OCI-LY1 (cell line): Measurements from ENCODE around the gene PPP2R2B.

ENCODE experiments used
- H2AFZ ChIP-seq: fragments of 200-600 bp; sonication (generic), shearing (Covaris generic); 2 replicates; pipeline ENCODE4 v1.6.0; 2014; ENCODE audit warnings: antibody characterized with exemption, mild to moderate bottlenecking, low read length
- H3F3A ChIP-seq: fragments of 200-600 bp; sonication (generic), shearing (Covaris generic); 2 replicates; pipeline ENCODE4 v1.6.0; 2014; ENCODE audit warnings: mild to moderate bottlenecking, antibody characterized with exemption, low read length, moderate library complexity; ENCODE audit not compliant: insufficient read depth
- H3K27ac ChIP-seq: fragments of 200-600 bp; sonication (generic); 2 replicates; pipeline ENCODE4 v1.5.1; 2014; ENCODE audit warnings: low read length, mixed run types, mild to moderate bottlenecking, low read depth; ENCODE audit not compliant: poor library complexity, severe bottlenecking
- H3K27me3 ChIP-seq: fragments of 200-600 bp; sonication (generic); 2 replicates; pipeline ENCODE4 v1.6.0; 2014; ENCODE audit warnings: antibody characterized with exemption, mild to moderate bottlenecking, low read length, moderate library complexity; ENCODE audit not compliant: insufficient read depth
- H3K36me3 ChIP-seq: fragments of 200-600 bp; sonication (generic); 2 replicates; pipeline ENCODE4 v1.6.1; 2014; ENCODE audit warnings: mild to moderate bottlenecking, antibody characterized with exemption, low read length, moderate library complexity, mixed read lengths; ENCODE audit not compliant: insufficient read depth
- H3K4me1 ChIP-seq: fragments of 200-600 bp; sonication (generic); 2 replicates; pipeline ENCODE4 v1.5.1; 2014; ENCODE audit warnings: mild to moderate bottlenecking, low read length, moderate library complexity; ENCODE audit not compliant: insufficient read depth, severe bottlenecking
- H3K4me2 ChIP-seq: fragments of 200-600 bp; sonication (generic), shearing (Covaris generic); 2 replicates; pipeline ENCODE4 v1.6.1; 2014; ENCODE audit warnings: low read length
- H3K4me3 ChIP-seq: fragments of 200-600 bp; sonication (generic); 2 replicates; pipeline ENCODE4 v1.5.1; 2014; ENCODE audit warnings: low read length, low read depth, mild to moderate bottlenecking, mixed read lengths; ENCODE audit not compliant: poor library complexity, severe bottlenecking
- H3K79me2 ChIP-seq: fragments of 200-600 bp; shearing (Covaris generic); 2 replicates; pipeline ENCODE4 v1.6.1; 2016; ENCODE audit warnings: mixed run types, low read length, mixed read lengths; ENCODE audit not compliant: insufficient read depth
- H3K9ac ChIP-seq: fragments of 200-600 bp; sonication (generic), shearing (Covaris generic); 2 replicates; pipeline ENCODE4 v1.6.1; 2014; ENCODE audit warnings: mild to moderate bottlenecking, low read length, mixed read lengths
- H3K9me2 ChIP-seq: fragments of 200-600 bp; sonication (generic), shearing (Covaris generic); 2 replicates; pipeline ENCODE4 v1.6.1; 2014; ENCODE audit warnings: low read depth, mild to moderate bottlenecking, low read length, mixed read lengths
- H3K9me3 ChIP-seq: fragments of 200-600 bp; shearing (Covaris generic); 2 replicates; pipeline ENCODE4 v1.6.1; 2014; ENCODE audit warnings: low read length, mixed read lengths
- H4K20me1 ChIP-seq: fragments of 200-600 bp; sonication (generic), shearing (Covaris generic); 2 replicates; pipeline ENCODE4 v1.6.0; 2016; ENCODE audit warnings: mild to moderate bottlenecking, low read length; ENCODE audit not compliant: insufficient read depth
- CTCF ChIP-seq: fragments of 200-600 bp; sonication (generic), shearing (Covaris generic); IDR thresholded peaks from 2 replicates; pipeline ENCODE4 v1.5.1; 2017; ENCODE audit warnings: mild to moderate bottlenecking, antibody characterized with exemption, low read length, moderate library complexity, mixed read lengths
- EZH2 ChIP-seq: fragments of 200-600 bp; sonication (generic), shearing (Covaris generic); IDR thresholded peaks from 2 replicates; pipeline ENCODE4 v1.8.0; 2017; ENCODE audit warnings: borderline replicate concordance, mixed run types, mild to moderate bottlenecking, antibody characterized with exemption, low read length, moderate library complexity, mixed read lengths

The PPP2R2B gene

GRCh38 chr5:146893991-146894390, 15.4 kb upstream of the PPP2R2B start:
- Histone ChIP-seq H2AFZ (no peak overlapping the region), H3F3A (no peaks in the 10 kb centered on the region), H3K36me3 (no peaks in the 10 kb centered on the region), H3K4me3 (no peak overlapping the region), H3K27ac (no peak overlapping the region), H3K4me1 (no peaks in the 10 kb centered on the region), H3K9me3 (no peaks in the 10 kb centered on the region), H3K27me3 (no peaks in the 10 kb centered on the region), H3K79me2 (no peaks in the 10 kb centered on the region), H4K20me1 (no peaks in the 10 kb centered on the region), H3K9ac (no peak overlapping the region), H3K9me2 (no peaks in the 10 kb centered on the region), H3K4me2 (no peak overlapping the region)
- TF ChIP-seq CTCF (no peak), EZH2 (no peak)

- TF ChIP-seq EZH2 (no peak), CTCF (no peak)
- Histone ChIP-seq H3K9ac (no peak overlapping the region), H3K4me2 (no peak overlapping the region), H2AFZ (no peak overlapping the region), H3K9me2 (no peaks in the 10 kb centered on the region), H3K79me2 (no peaks in the 10 kb centered on the region), H3K9me3 (no peaks in the 10 kb centered on the region), H3K4me3 (no peak overlapping the region), H3F3A (no peaks in the 10 kb centered on the region), H4K20me1 (no peaks in the 10 kb centered on the region), H3K4me1 (no peaks in the 10 kb centered on the region), H3K27ac (no peak overlapping the region), H3K27me3 (no peaks in the 10 kb centered on the region), H3K36me3 (no peaks in the 10 kb centered on the region)
Measured at GRCh38 chr5:146892231-146892630, 13.7 kb upstream of the PPP2R2B start.

GRCh38 chr5:146891511-146891910, 13.0 kb upstream of the PPP2R2B start:
- H3F3A ChIP-seq, result no peaks in the 10 kb centered on the region
- no peaks in the 10 kb centered on the region for H3K27me3 ChIP-seq
- no peaks in the 10 kb centered on the region for H3K79me2 ChIP-seq
- no peak overlapping the region for H3K4me2 ChIP-seq
- H3K9ac ChIP-seq, result no peak overlapping the region
- no peak overlapping the region for H3K4me3 ChIP-seq
- H3K9me3 ChIP-seq, result no peaks in the 10 kb centered on the region
- no peaks in the 10 kb centered on the region for H3K9me2 ChIP-seq
- H3K4me1 ChIP-seq, result no peaks in the 10 kb centered on the region
- TF ChIP-seq CTCF (no peak), EZH2 (no peak)
- H3K27ac ChIP-seq, result no peak overlapping the region
- H3K36me3 ChIP-seq, result no peaks in the 10 kb centered on the region
- no peaks in the 10 kb centered on the region for H4K20me1 ChIP-seq
- H2AFZ ChIP-seq, result no peak overlapping the region
